T-helper 1 cell (primary cell): ENCODE measurements around the gene KIF27.
"Not testable (repeated sequence)": the region's sequence is repeated elsewhere in the genome, so short reads cannot be mapped to it uniquely, and the experiment has no call there.

Experiments
- DNase-seq, 5 donors: peaks; one replicate each; pipeline ENCODE4 v3.0.0-alpha.2; 2012 to 2020
- total RNA-seq, 4 donors: gene quantifications; one replicate each; lab custom pipeline; 2026; lab: John Stamatoyannopoulos, UW

Gene KIF27, protein sequence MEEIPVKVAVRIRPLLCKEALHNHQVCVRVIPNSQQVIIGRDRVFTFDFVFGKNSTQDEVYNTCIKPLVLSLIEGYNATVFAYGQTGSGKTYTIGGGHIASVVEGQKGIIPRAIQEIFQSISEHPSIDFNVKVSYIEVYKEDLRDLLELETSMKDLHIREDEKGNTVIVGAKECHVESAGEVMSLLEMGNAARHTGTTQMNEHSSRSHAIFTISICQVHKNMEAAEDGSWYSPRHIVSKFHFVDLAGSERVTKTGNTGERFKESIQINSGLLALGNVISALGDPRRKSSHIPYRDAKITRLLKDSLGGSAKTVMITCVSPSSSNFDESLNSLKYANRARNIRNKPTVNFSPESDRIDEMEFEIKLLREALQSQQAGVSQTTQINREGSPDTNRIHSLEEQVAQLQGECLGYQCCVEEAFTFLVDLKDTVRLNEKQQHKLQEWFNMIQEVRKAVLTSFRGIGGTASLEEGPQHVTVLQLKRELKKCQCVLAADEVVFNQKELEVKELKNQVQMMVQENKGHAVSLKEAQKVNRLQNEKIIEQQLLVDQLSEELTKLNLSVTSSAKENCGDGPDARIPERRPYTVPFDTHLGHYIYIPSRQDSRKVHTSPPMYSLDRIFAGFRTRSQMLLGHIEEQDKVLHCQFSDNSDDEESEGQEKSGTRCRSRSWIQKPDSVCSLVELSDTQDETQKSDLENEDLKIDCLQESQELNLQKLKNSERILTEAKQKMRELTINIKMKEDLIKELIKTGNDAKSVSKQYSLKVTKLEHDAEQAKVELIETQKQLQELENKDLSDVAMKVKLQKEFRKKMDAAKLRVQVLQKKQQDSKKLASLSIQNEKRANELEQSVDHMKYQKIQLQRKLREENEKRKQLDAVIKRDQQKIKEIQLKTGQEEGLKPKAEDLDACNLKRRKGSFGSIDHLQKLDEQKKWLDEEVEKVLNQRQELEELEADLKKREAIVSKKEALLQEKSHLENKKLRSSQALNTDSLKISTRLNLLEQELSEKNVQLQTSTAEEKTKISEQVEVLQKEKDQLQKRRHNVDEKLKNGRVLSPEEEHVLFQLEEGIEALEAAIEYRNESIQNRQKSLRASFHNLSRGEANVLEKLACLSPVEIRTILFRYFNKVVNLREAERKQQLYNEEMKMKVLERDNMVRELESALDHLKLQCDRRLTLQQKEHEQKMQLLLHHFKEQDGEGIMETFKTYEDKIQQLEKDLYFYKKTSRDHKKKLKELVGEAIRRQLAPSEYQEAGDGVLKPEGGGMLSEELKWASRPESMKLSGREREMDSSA (N-terminal part only)
- 8.9 to 10.7 (median 9.7) reads per million in 4 donors for total RNA-seq

DNA sequence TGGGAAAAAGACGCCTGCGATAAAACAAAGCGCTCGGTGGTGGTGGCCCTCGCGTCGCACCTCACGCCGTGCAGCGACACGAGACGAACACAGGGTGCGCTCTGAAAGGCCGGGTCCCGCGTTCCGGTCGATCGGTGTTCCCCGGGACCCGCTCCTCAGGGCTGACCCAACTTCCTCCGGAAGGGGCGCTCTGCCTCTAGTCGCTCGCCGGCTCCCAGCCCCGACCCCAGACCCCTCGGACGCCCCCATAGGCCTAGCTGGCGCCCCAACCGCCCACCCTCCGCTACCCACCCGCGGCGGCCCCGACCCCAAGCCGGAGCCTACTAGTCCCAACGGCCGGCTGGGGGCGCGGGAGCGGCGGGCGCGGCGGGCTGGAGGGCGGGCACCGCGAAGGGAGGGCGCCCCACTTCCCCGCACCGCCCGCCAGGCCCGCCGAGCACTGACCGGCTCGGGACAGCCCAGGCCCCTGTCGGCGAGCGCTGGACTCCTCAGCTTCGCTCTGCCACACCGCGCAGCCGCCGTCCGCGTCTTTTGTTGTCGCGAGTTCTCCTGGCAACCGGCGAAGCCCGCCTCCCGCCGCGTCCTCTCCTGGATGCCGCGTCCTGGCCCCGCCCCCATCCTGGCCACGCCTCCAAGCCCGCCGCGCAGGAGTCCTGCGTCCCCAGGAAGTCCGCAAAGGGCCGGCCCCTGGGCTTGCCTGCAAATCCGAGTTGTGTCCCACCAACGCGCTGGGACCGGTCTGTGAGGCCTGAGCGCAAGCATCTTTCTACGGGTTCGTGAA, at the start of gene KIF27:
TSS of gene KIF27 (minus strand) at position 506 of the 781 bp plus-strand sequence. CDS start 5,841 bp downstream, outside the sequence.
- peak; percentile 89 to 95 (median 92) for DNase-seq

DNA sequence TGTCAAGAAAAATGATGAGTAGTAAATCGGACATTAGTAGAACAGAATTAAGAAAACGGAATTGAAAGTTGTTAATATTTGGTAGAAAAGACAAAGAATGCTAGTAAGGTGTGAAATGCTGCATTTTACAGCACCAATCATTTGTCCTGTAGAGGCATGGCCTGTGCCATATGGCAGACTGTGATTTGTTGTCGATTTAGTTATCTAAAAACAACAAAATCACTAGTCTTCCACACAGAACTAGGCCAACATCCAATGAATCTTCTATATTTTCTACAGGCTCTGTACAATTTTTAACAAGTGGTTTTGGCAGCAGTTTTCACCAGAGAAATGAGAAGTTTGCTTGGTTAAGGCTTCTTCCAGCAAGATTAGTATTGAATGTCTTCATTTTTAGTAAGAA, 48.4 kb upstream of the KIF27 start:
- DNase-seq, result no peak

DNA sequence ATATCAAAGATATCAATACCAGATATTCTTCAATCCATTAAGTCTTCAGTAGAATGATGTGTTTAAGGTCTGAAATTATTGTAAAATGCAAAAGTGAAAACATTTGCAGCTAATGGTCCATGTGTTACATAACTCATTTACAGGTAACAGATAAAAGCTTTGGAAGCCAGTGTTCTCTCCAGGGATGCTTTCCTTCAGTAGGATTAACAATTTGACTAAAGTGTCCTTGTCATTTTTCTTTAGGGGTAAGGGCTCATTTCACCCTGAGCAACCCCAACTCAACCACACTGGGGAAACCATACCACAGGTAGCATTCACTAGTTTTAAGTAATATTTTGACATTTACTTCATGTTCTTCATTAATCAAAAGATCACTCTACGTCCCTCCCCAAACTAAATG, 45.8 kb upstream of the KIF27 start:
- no peak for DNase-seq

DNA sequence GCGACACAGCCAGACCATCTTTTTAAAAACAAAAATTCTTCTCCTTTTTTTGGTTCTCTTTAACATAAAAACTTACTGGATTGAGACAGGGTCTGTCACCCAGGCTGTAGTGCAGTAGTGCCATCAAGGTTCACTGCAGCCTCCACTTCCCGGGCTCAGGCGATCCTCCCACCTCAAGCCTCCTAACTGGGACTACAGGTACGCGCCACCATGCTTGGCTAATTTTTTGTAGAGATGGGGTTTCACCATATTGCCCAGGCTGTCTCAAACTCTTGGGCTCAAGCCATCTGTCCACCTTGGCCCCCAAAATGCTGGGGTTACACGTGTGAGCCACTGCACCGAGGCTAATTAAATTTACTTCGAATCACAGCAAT, 45.0 kb upstream of the KIF27 start:
- no peak for DNase-seq

DNA sequence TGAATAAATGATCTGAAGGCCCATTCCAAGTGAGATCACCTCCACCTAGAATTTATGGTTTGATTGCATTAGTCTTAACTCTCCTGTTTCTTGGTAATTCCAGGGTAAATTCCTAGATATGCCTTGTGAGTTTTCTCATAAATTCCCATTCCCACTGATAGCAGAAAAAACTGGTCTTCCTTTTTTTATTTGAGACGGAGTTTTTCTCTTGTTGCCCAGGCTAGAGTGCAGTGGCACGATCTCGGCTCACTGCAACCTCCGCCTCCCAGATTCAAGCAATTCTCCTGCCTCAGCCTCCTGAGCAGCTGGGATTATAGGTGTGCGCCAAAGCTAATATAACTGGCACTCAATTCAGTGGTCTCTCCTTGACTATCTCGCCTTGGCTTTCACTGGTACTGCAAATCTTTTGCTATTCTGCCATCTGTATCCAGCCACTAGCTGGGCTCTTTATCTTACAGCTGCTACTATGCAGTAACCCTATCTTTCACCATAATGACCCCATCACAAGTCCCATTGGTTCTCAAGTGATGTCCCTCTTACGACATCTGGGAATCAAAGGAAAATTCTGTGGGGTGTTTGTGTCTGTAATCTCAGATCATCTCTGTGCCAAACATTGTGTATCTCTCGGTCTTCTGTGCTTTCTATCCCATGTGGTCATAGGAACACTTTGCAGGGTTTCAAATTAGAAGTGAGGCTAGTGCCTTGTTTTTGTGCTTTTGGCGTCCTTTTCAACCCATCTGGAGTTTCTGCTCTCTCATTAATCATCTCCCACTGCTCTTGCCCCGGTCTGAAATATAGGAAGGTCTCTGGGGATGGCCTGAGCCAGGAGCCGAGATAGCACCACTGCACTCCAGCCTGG, 44.3 kb upstream of the KIF27 start:
- no peak for DNase-seq

DNA sequence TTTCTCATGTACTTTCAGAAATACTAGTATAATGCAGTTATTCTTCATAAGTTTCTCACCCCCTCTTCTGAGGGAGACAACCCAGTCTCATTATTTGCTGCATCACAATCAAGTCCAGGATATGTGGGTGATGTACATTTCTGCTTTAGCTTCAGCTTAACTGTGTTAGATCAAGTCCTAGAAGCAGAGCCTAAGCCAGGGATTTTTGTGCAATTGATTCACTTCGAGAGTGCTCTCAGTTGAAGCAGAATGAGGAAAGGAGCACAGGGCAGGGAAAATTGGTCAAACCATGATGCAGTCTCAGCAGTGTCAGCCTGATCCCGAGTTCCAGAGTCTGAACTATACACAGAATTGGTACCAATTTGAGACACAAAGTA, 43.7 kb upstream of the KIF27 start:
- no peak for DNase-seq

DNA sequence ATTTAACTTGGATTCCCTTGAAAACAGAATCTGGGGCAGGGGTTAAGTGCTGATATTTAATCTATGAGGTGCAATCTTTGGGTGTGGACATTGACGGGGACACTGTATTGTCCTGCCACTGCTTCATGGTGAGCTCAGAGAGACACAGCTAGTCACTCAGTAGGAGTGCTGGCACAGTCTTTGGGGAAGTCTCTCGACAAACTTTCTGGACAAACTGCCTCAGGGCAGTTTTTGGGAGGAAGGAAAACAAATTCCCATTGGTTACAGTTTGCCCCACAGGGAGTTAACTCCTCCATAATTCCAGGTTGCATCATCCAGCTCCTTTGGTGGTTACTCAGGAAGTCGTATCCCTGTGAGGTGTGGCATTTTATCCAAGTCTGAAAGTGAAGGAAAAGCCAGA, 40.9 kb upstream of the KIF27 start:
- DNase-seq, result no peak

DNA sequence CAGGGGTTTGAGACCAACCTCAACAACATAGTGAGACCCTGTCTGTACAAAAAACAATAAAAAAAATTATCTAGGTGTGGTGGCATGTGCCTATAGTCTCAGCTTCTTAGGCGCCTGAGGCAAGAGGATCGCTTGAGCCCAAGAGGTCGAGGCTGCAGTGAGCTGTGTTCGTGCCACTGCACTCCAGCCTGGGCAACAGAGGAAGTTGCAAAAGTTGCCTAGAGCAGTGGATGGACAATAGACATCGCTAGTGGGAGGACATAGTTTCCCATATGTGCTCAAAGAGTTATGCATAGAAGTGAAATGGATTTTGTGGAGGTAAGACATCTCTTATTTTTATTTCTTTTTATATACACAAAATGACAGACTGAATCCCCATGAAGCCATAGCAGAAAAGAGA, 39.8 kb upstream of the KIF27 start:
- DNase-seq, result no peak

DNA sequence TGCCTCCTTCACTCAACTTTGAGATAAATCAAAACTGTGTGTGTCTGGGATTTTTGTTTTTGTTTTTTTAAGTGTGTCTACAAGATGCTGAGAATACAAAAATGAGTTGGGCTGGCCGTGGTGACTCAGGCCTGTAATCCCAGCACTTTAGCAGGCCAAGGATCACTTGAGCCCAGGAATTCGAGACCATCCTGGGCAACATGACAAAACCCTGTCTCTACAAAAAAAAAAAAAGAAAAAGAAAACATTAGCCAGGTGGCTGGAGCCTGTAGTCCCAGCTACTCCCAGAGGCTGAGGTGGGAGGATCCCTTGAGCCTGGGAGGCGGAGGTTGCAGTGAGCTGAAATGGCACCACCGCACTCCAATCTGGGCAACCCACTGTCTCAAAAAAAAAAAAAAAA, 37.8 kb upstream of the KIF27 start:
- no peak for DNase-seq

DNA sequence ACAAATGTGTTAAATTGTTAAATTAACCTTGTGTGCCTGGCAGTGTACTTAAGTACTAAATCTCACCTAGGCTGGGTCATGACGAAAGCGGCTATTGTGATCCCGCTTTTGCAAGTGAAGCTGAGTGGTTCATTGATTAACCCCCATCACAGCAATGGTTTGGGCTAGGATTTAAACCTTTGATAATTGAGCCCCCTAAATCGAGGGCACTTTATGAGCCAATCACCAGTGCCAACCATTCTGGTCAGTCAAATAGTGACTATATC, 35.9 kb upstream of the KIF27 start:
- no peak for DNase-seq

DNA sequence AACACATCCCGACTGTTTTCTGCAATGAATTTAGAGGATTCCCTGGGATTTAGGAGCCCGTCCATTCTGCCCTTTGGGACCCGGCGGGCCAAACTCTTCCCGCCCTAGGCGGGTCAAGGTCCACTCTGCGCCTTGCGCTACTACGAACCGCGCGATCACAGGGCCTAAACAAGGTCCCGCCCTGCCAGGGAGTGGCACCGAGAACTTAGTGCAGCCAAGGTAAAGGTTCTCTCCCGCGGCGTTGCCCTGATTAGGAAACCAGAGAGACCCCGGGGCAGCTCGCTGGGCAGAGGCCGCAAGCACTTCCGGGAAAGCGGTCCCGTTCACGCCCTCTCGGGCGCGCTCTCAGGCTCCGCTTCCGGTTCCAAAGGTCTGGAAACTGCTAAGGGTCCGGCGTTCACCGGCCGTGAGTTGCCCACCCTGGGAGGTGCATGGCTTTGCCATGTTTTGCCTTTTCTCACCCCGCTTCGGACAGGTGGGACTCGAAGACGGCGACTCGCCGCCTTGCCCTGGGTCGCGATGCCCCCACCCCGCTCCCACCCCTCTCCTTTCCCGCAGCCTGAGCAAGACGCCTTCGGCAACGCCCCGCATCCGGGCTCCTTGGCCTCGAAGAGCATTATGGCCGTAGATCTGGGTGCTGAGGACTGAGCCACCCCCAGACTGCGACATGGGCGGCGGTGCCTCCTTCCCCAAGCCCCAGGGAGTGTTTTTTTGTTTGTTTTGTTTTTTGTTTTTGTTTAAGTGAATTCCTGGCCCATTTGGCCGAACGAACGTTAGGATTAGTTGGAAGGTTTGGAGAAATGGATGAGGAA, 35.4 kb upstream of the KIF27 start:
- peak; percentile 31 to 73 (median 42) for DNase-seq

DNA sequence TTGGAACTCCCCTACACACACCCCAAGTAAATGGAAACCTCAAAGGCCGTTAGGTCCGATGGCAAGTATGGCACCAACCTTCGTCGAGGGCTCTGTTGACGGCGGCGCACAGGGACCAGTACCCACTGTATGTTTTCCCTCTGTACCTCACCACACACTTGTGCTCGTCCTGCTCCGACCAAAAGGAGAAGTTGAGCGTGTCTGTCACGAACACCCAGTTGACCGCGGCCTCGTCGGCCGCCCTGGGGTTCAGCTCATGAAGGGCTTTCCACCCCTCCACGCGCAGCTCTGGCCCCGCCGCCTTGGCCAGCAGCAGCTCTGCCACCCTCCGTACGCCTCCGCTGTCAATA, 34.8 kb upstream of the KIF27 start:
- DNase-seq, result peak in 1 of 5 donors; percentile 45

DNA sequence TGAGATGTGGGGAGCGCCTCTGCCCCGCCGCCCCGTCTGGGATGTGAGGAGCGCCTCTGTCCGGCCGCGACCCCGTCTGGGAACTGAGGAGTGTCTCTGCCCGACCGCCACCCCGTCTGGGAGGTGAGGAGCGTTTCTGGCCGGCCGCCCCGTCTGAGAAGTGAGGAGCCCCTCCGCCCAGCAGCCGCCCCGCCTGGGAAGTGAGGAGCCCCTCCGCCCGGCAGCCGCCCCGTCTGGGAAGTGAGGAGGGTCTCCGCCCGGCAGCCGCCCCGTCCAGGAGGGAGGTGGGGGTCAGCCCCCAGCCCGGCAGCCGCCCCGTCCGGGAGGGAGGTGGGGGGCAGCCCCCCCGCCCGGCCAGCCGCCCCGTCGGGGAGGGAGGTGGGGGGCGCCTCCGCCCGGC, 26.9 kb upstream of the KIF27 start:
- not testable (repeated sequence) for DNase-seq

DNA sequence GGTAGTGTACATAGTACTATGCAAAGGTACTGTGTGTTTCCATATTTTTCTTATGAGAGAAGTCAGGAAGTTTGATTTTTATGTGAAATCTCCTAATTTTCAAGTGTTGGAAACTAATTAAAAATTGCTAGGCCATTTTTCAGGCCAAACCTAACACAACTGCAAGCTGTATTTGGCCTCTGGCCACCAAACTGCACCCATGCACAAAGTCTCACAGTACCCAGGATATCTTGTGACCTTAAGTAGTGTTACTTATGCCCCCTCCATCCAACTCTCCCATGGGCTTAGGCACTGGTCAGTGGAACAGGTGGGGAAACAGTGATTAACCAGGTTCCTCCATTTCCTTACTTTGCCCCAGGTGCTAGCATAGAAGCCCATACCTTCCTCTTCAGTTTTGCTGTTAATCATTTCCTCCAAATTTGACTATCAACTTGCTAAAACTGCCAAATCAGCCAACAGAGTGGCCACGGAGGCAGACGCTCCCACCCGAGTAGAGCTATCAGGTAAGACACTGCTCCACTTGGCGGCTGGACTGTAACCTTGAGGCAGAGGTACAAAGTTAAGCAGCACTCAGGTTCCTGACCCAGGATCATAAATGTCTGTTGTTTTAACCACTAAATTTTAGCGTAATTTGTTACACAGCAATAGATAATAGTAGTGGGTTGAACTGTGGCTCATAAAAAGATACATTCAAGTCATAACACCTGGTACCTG, 19.5 kb upstream of the KIF27 start:
- no peak for DNase-seq

DNA sequence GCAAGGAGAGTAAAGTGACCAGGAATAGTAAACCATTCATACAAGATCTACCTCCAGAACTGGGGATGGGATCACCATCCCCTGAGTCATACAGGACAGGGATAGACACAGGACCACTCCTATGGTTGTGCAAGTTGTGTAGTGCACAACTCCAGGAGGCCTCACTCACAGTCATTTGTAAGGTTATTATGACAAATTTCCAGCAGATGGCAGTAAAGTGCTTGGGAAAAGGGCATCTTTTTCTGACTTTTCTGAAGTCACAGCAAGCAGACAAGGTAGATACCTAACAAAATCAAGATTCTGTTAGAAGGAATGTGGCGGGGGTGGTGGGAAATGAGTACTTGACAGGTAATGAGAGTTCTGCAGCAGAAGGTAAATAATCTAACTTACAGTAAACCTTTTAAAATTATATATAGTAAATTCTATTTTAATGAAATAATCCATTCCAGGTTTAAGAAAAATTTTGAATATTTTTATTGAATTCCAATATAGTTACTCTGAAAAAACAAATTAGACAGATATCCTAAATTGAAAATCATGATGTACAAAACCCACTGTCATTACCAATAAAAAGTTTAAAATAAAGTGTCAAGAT, 16.7 kb upstream of the KIF27 start:
- peak in 3 of 5 donors; percentile 16 to 64 (median 17) for DNase-seq

DNA sequence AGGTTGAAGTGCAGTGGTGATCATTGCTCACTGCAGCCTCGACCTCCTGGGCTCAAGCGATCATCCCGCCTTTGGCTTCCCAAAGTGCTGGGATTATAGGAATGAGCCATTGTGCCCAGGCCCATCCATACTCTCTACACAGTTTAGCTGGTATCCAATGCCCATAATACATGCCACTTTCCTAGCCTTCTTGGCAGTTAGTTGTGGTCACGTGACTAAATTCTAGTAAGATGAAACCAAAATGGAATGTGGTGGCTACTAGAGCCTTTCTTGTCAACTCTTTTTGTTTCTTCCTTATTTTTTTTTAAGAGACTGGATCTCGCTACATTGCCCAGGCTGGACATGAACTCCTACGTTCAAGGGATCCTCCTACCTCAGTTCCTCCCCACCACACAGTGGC, 15.3 kb upstream of the KIF27 start:
- DNase-seq, result no peak

DNA sequence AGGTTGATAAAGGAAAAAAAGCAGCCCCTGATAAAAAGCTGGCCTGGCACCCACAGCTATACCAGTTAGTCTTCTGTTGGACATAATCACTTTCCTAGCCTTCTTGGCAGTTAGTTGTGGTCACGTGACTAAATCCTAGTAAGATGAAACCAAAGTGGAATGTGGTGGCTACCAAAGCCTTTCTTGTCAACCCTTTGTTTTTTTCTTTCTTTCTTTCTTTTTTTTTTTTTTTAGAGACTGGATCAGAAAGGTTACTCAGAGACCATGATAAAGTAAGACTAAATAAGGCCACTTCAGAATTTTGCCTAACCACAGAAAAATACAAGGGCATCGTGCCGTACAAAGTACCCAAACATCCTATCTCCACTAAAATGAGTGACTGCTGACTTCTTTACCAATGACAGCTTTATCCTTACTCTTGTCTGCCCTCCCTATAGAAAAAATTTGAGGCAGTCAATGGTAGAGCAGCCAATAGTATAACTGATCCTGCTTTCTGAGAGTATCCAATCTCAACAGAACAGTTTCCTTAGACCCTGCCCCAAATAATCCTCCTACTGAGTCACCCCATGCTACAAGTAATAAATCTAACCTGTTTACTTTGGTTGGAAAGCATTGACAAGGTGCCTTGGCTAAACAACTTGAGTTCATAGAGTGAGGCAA, 14.2 kb upstream of the KIF27 start:
- no peak for DNase-seq

DNA sequence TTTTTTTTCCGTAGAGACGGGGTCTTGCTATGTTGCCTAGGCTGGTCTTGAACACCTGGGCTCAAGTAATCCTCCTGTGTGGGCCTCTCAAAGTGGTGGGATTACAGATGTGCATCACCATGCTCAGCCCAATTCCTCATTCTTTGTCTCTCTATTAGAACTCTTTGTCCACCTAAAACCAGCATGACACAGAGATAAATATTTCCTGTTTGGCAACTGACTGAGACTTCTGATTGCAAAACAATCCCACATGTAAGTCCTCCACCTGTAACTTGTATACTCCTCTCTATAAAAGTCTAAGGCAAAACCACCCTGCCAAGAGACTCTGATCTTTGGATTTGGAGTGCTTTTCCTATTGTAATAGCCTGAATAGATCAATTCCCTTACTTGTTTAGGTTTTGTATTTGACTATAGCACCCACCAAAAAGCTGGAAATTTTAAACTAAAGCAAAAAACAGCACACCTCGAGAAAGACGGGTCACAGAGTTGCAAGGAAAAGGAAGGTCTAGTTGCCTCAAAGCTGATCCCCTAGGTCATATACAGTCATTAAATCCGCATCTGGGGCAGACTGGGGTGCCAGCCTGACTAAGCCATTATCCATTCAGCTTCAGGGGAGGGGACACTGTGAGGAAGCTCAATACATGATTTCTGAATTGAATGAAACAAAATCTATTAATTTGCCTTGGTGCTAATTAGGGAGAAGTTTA, 13.5 kb upstream of the KIF27 start:
- DNase-seq, result no peak
